NT2/D1 (cell line): ENCODE measurements around the gene F8A3.

Experiments
- DNase-seq: peaks from one replicate; pipeline ENCODE4 v3.0.0-alpha.2; 2011; ENCODE audit warnings: low read depth, low spot score
- H3K27me3 ChIP-seq: 2 replicates; pipeline ENCODE4 v1.6.0; 2011; ENCODE audit warnings: mild to moderate bottlenecking; ENCODE audit not compliant: insufficient read length, insufficient read depth
- H3K36me3 ChIP-seq: 2 replicates; pipeline ENCODE4 v1.6.1; 2011; ENCODE audit warnings: mild to moderate bottlenecking, low read length, mixed read lengths; ENCODE audit not compliant: insufficient read depth, insufficient read length
- H3K4me1 ChIP-seq: 2 replicates; pipeline ENCODE4 v1.5.1; 2011; ENCODE audit not compliant: insufficient read depth, insufficient read length
- H3K4me3 ChIP-seq: 2 replicates; pipeline ENCODE4 v1.5.1; 2011; ENCODE audit warnings: low read depth; ENCODE audit not compliant: insufficient read length
- H3K9ac ChIP-seq: 2 replicates; pipeline ENCODE4 v1.6.0; 2011; ENCODE audit warnings: low read depth; ENCODE audit not compliant: insufficient read length
- H3K9me3 ChIP-seq: 2 replicates; pipeline ENCODE4 v1.5.1; 2011; ENCODE audit warnings: mild to moderate bottlenecking, low read length; ENCODE audit not compliant: insufficient read depth
- SUZ12 ChIP-seq: IDR thresholded peaks from 2 replicates; pipeline ENCODE4 v1.6.1; 2011; ENCODE audit not compliant: insufficient read length, insufficient read depth; ENCODE audit errors: extremely low read depth
- YY1 ChIP-seq: IDR thresholded peaks from 2 replicates; pipeline ENCODE4 v1.6.1; 2011; ENCODE audit not compliant: insufficient read length, insufficient read depth
- ZNF274 ChIP-seq: IDR thresholded peaks from 2 replicates; pipeline ENCODE4 v1.6.1; 2011; ENCODE audit warnings: mild to moderate bottlenecking, low read depth, low read length

F8A3 gene

DNA sequence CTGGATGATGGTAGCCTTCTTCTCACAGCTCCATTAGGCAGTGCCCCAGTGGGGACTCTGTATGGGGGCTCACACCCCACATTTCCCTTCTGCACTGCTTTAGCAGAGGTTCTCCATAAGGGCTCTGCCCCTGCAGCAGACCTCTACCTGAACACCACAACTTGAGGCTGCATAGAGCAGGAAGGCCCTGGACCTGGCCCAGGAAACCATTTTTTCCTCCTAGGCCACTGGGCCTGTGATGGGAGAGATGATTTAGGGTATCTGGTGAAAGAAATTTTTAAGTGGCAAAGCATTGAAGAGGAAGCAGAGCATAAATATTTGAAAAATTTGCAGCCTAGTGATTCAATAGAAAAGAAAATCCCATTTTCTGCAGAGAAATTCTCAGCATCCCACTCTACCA, 17.3 kb downstream of the F8A3 start:
- Histone ChIP-seq H3K9me3 (no peaks in the 10 kb centered on the region; the same call in 1 of the 2 replicates), H3K9ac (no peak overlapping the region), H3K4me1 (no peaks in the 10 kb centered on the region), H3K4me3 (no peak overlapping the region), H3K36me3 (no peaks in the 10 kb centered on the region), H3K27me3 (no peaks in the 10 kb centered on the region)
- TF ChIP-seq ZNF274 (no peak), YY1 (no peak), SUZ12 (no peak)
- no peak for DNase-seq

DNA sequence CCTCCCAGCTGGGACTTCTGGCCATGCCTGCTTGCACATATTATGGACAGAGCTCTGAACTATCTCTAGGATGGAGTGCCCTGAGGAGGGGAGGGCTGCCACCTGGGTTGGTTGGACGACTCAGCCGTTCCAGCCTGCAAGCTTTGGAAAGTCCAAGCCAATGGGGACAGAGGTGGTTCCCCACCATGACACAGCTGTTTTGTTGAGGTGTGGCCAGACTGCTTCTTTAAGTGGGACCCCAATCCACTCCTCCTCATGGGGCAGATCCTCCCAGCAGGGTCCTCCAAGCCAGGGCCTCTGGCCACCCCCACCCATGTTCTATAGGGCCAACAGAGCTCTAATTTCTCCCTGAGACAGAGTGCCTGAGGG, 22.7 kb downstream of the F8A3 start:
- Histone ChIP-seq H3K4me3 (no peak overlapping the region), H3K9ac (no peak overlapping the region), H3K36me3 (no peaks in the 10 kb centered on the region), H3K4me1 (no peaks in the 10 kb centered on the region), H3K9me3 (no peaks in the 10 kb centered on the region; the same call in 1 of the 2 replicates), H3K27me3 (no peaks in the 10 kb centered on the region)
- no peak for TF ChIP-seq YY1
- no peak for TF ChIP-seq ZNF274
- TF ChIP-seq SUZ12, result no peak
- no peak for DNase-seq

- TF ChIP-seq ZNF274, result no peak
- no peak for TF ChIP-seq SUZ12
- no peak for TF ChIP-seq YY1
- Histone ChIP-seq H3K9me3 (no peaks in the 10 kb centered on the region), H3K36me3 (no peaks in the 10 kb centered on the region), H3K4me3 (no peak overlapping the region), H3K9ac (no peak overlapping the region), H3K4me1 (no peaks in the 10 kb centered on the region), H3K27me3 (no peaks in the 10 kb centered on the region)
- no peak for DNase-seq
These were observed 23.3 kb downstream of the F8A3 start for GRCh38 chrX:155434906-155435743.

DNA sequence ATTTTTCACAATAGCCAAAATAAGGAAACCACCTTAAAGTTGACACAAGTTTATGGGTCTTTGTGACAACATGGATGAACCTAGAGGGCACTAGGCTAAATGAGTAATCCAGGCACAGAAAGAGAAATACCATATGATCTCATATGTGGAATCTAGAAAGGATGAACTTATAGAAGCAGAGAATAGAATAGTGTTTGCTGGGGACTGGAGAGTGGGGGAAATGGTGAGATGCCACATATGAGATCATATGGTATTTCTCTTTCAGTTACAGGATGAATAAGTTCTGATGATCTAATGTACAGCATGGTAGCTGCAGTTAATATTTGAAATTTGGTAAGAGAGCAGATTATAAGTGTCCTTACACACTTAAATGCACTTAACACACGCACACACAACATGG, 40.7 kb downstream of the F8A3 start:
- Histone ChIP-seq H3K27me3 (no peaks in the 10 kb centered on the region), H3K9ac (no peak overlapping the region), H3K9me3 (no peaks in the 10 kb centered on the region), H3K36me3 (no peaks in the 10 kb centered on the region), H3K4me1 (no peaks in the 10 kb centered on the region), H3K4me3 (no peak overlapping the region)
- DNase-seq, result no peak
- TF ChIP-seq YY1 (no peak), ZNF274 (no peak), SUZ12 (no peak)
